SH-SY5Y (cell line): ENCODE data around the gene NUP98.

ENCODE experiments used
- GATA2 ChIP-seq: IDR thresholded peaks from 2 replicates; pipeline ENCODE4 v1.6.1; 2011; ENCODE audit warnings: mild to moderate bottlenecking, low read depth, low read length
- GATA3 ChIP-seq: IDR thresholded peaks from 2 replicates; pipeline ENCODE4 v1.6.1; 2011; ENCODE audit warnings: low read depth, mild to moderate bottlenecking, low read length, moderate library complexity

- TF ChIP-seq GATA3 (no peak), GATA2 (no peak)
Observed at GRCh38 chr11:3835751-3836150, 38.4 kb upstream of the NUP98 start.
